Astrocyte (in vitro differentiated cells and primary cell): Measurements from ENCODE around the gene AUTS2. TPM values are rescaled to one million over a fixed set of nuclear protein-coding genes. Genes with fewer than 3 reads are reported as not detected.

ENCODE experiments used
- DNase-seq: peaks from one replicate; pipeline ENCODE4 v3.0.0-alpha.2; 2010; ENCODE audit warnings: low read depth
- FAIRE-seq: peaks from 2 replicates; lab custom pipeline; 2011; peaks lifted over from hg19 to GRCh38; lab: Jason Lieb, UNC
- H2AFZ ChIP-seq: 2 replicates; pipeline ENCODE4 v1.6.0; 2012; ENCODE audit warnings: low read depth, low read length, inconsistent platforms
- H3K27ac ChIP-seq: 2 replicates; pipeline ENCODE4 v1.5.1; 2011; ENCODE audit warnings: low read depth, low read length, inconsistent platforms
- H3K27me3 ChIP-seq: 2 replicates; pipeline ENCODE4 v1.6.0; 2011; ENCODE audit warnings: low read length, inconsistent platforms; ENCODE audit not compliant: insufficient read depth
- H3K36me3 ChIP-seq: 2 replicates; pipeline ENCODE4 v1.5.1; 2011; ENCODE audit warnings: low read length, inconsistent platforms; ENCODE audit not compliant: insufficient read depth
- H3K4me1 ChIP-seq: 2 replicates; pipeline ENCODE4 v1.5.1; 2011; ENCODE audit warnings: low read length, inconsistent platforms; ENCODE audit not compliant: insufficient read depth
- H3K4me2 ChIP-seq: 2 replicates; pipeline ENCODE4 v1.6.0; 2012; ENCODE audit warnings: low read length, inconsistent platforms
- H3K4me3 ChIP-seq: 2 replicates; pipeline ENCODE4 v1.5.1; 2011; ENCODE audit warnings: low read depth, mild to moderate bottlenecking, low read length, inconsistent platforms; ENCODE audit not compliant: insufficient read depth
- H3K79me2 ChIP-seq: 2 replicates; pipeline ENCODE4 v1.6.0; 2012; ENCODE audit warnings: mild to moderate bottlenecking, low read length, inconsistent platforms; ENCODE audit not compliant: insufficient read depth
- H3K9ac ChIP-seq: 2 replicates; pipeline ENCODE4 v1.6.0; 2012; ENCODE audit warnings: mild to moderate bottlenecking, low read length, inconsistent platforms
- H3K9me3 ChIP-seq: 2 replicates; pipeline ENCODE4 v1.5.1; 2012; ENCODE audit warnings: low read depth, mild to moderate bottlenecking, low read length, inconsistent platforms; ENCODE audit not compliant: insufficient read depth
- H4K20me1 ChIP-seq: 2 replicates; pipeline ENCODE4 v1.6.0; 2012; ENCODE audit warnings: low read length, inconsistent platforms; ENCODE audit not compliant: insufficient read depth
- H3K27ac Mint-ChIP-seq: one replicate; pipeline ENCODE4 v1.8.0; 2021; ENCODE audit warnings: mild to moderate bottlenecking, mixed read lengths; ENCODE audit not compliant: unreplicated experiment
- H3K27me3 Mint-ChIP-seq: one replicate; pipeline ENCODE4 v1.8.0; 2021; ENCODE audit warnings: low read depth, mixed read lengths; ENCODE audit not compliant: unreplicated experiment
- H3K36me3 Mint-ChIP-seq: one replicate; pipeline ENCODE4 v1.8.0; 2021; ENCODE audit warnings: low read depth, mixed read lengths; ENCODE audit not compliant: unreplicated experiment
- H3K4me1 Mint-ChIP-seq: one replicate; pipeline ENCODE4 v1.8.0; 2021; ENCODE audit warnings: low read depth, mixed read lengths; ENCODE audit not compliant: unreplicated experiment
- H3K4me3 Mint-ChIP-seq: one replicate; pipeline ENCODE4 v1.8.0; 2021; ENCODE audit warnings: mild to moderate bottlenecking, moderate library complexity, mixed read lengths; ENCODE audit not compliant: unreplicated experiment
- H3K9me3 Mint-ChIP-seq: one replicate; pipeline ENCODE4 v1.8.0; 2021; ENCODE audit warnings: mild to moderate bottlenecking, mixed read lengths; ENCODE audit not compliant: unreplicated experiment
- CTCF ChIP-seq: IDR thresholded peaks from 2 replicates; pipeline ENCODE4 v1.5.1; 2011; ENCODE audit warnings: low read depth, mild to moderate bottlenecking, inconsistent platforms, low read length, moderate library complexity; ENCODE audit not compliant: insufficient read depth
- EZH2 ChIP-seq: IDR thresholded peaks from 2 replicates; pipeline ENCODE4 v1.6.1; 2012; ENCODE audit warnings: mild to moderate bottlenecking, low read length, inconsistent platforms; ENCODE audit not compliant: insufficient read depth
- total RNA-seq: library from RNA; stranded (reverse); gene quantifications from 2 replicates; pipeline ENCODE4 v1.2.1, GENCODE V29; 2021

The AUTS2 gene
- total RNA-seq, 1 donor from 2014 or later = 73.2 TPM

GRCh38 chr7:70214071-70214470 is 615.8 kb downstream of the AUTS2 start:
- peaks cover 2% of the 10 kb centered on the region for H4K20me1 ChIP-seq
- H3K4me1 ChIP-seq = peaks cover 7% of the 10 kb centered on the region
- Mint-ChIP-seq H3K4me3 (no peak overlapping the region), H3K9me3 (no peaks in the 10 kb centered on the region), H3K36me3 (no peaks in the 10 kb centered on the region), H3K27me3 (no peaks in the 10 kb centered on the region), H3K4me1 (peaks cover 18% of the 10 kb centered on the region), H3K27ac (no peak overlapping the region)
- no peaks in the 10 kb centered on the region for H3K36me3 ChIP-seq
- TF ChIP-seq CTCF (no peak), EZH2 (no peak)
- H3K9ac ChIP-seq = no peak overlapping the region
- H3K27ac ChIP-seq = no peak overlapping the region
- H3K4me3 ChIP-seq = no peak overlapping the region
- H2AFZ ChIP-seq = no peak overlapping the region
- no peak overlapping the region for H3K4me2 ChIP-seq
- H3K79me2 ChIP-seq = no peaks in the 10 kb centered on the region
- no peaks in the 10 kb centered on the region for H3K27me3 ChIP-seq
- DNase-seq = no peak
- peak; percentile 67 for FAIRE-seq
- H3K9me3 ChIP-seq = no peaks in the 10 kb centered on the region

- H3K4me2 ChIP-seq = no peak overlapping the region
- Mint-ChIP-seq H3K27ac (peak overlapping the region; percentile 90), H3K36me3 (no peaks in the 10 kb centered on the region), H3K27me3 (no peaks in the 10 kb centered on the region), H3K4me1 (peaks cover 18% of the 10 kb centered on the region), H3K9me3 (no peaks in the 10 kb centered on the region), H3K4me3 (no peak overlapping the region)
- TF ChIP-seq CTCF = no peak
- no peak for TF ChIP-seq EZH2
- peaks cover 6% of the 10 kb centered on the region for H3K4me1 ChIP-seq
- FAIRE-seq (peak; percentile 67), DNase-seq (peak; percentile 78)
- no peaks in the 10 kb centered on the region for H3K9me3 ChIP-seq
- no peak overlapping the region for H2AFZ ChIP-seq
- no peaks in the 10 kb centered on the region for H3K27me3 ChIP-seq
- H3K9ac ChIP-seq = no peak overlapping the region
- H3K27ac ChIP-seq = no peak overlapping the region
- no peaks in the 10 kb centered on the region for H3K36me3 ChIP-seq
- no peak overlapping the region for H3K4me3 ChIP-seq
- H4K20me1 ChIP-seq = no peaks in the 10 kb centered on the region
- no peaks in the 10 kb centered on the region for H3K79me2 ChIP-seq
Observed at GRCh38 chr7:70215491-70215890, 617.2 kb downstream of the AUTS2 start.

DNA sequence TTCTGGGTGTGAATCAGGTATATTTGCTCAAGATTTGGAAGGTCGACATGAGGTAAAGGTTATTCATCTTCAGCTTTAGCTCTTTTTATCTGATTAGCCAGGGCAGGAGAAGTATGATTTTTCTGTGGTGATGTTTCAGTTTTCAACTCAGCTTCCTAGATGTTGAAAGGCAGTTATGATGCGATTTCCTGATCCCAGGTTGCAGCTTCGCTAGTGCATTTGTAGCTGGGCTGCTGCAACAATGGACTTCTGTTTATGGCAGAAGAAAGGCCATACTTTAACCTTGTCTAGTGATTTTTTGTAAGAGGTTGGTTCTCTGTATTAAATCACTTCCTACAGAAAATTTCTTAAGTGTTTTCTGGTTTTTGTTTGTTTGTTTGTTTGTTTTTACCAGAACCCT is 619.3 kb downstream of the AUTS2 start:
- Mint-ChIP-seq H3K4me1 (peaks cover 18% of the 10 kb centered on the region), H3K36me3 (no peaks in the 10 kb centered on the region), H3K9me3 (no peaks in the 10 kb centered on the region), H3K4me3 (no peak overlapping the region), H3K27ac (no peak overlapping the region), H3K27me3 (no peaks in the 10 kb centered on the region)
- Histone ChIP-seq H2AFZ (no peak overlapping the region), H3K4me3 (no peak overlapping the region), H3K9ac (no peak overlapping the region), H3K4me1 (peaks cover 6% of the 10 kb centered on the region), H3K27me3 (no peaks in the 10 kb centered on the region), H3K27ac (no peak overlapping the region), H3K4me2 (no peak overlapping the region), H3K36me3 (no peaks in the 10 kb centered on the region), H3K9me3 (no peaks in the 10 kb centered on the region), H4K20me1 (no peaks in the 10 kb centered on the region), H3K79me2 (no peaks in the 10 kb centered on the region)
- no peak for TF ChIP-seq EZH2
- no peak for TF ChIP-seq CTCF
- no peak for FAIRE-seq
- no peak for DNase-seq
